Hepatocyte (in vitro differentiated cells): ENCODE results near the gene OR1N1. TPM values are rescaled to one million over a fixed set of nuclear protein-coding genes. Genes with fewer than 3 reads are reported as not detected.
"Not testable (repeated sequence)": the region's sequence is repeated elsewhere in the genome, so short reads cannot be mapped to it uniquely, and the experiment has no call there.

Source experiments
- DNase-seq: peaks from one replicate; pipeline ENCODE4 v3.0.0-alpha.2; 2016; ENCODE audit warnings: low spot score
- H2AFZ ChIP-seq: fragments of 200-600 bp; sonication (generic); 2 replicates; pipeline ENCODE4 v1.6.0; 2016; ENCODE audit warnings: antibody characterized with exemption, mild to moderate bottlenecking
- H3K27ac ChIP-seq: fragments of 200-600 bp; sonication (generic); 2 replicates; pipeline ENCODE4 v1.5.1; 2016; ENCODE audit warnings: mild to moderate bottlenecking
- H3K27me3 ChIP-seq: fragments of 200-600 bp; sonication (generic); 2 replicates; pipeline ENCODE4 v1.6.1; 2016
- H3K36me3 ChIP-seq: fragments of 200-600 bp; sonication (generic); replicated peaks from 2 replicates; pipeline ENCODE4 v1.5.1; 2016; ENCODE audit warnings: low read depth; ENCODE audit not compliant: insufficient read depth
- H3K4me1 ChIP-seq: fragments of 200-600 bp; sonication (generic); 2 replicates; pipeline ENCODE4 v1.5.1; 2016; ENCODE audit warnings: mild to moderate bottlenecking, moderate library complexity; ENCODE audit not compliant: insufficient read depth
- H3K4me2 ChIP-seq: fragments of 200-600 bp; sonication (generic); 2 replicates; pipeline ENCODE4 v1.6.0; 2016
- H3K4me3 ChIP-seq: fragments of 200-600 bp; sonication (generic); 2 replicates; pipeline ENCODE4 v1.5.1; 2016; ENCODE audit warnings: mild to moderate bottlenecking
- H3K79me2 ChIP-seq: fragments of 200-600 bp; sonication (generic); 2 replicates; pipeline ENCODE4 v1.6.0; 2017; ENCODE audit warnings: mild to moderate bottlenecking
- H3K9me2 ChIP-seq: fragments of 200-600 bp; sonication (generic); replicated peaks from 2 replicates; pipeline ENCODE4 v1.6.0; 2017; ENCODE audit warnings: mild to moderate bottlenecking; ENCODE audit not compliant: insufficient read depth
- H3K9me3 ChIP-seq: fragments of 200-600 bp; sonication (generic); 2 replicates; pipeline ENCODE4 v1.5.1; 2016; ENCODE audit warnings: low read depth, mild to moderate bottlenecking
- H4K20me1 ChIP-seq: fragments of 200-600 bp; sonication (generic); 2 replicates; pipeline ENCODE4 v1.6.0; 2016; ENCODE audit warnings: mild to moderate bottlenecking; ENCODE audit not compliant: insufficient read depth, poor library complexity, severe bottlenecking
- CTCF ChIP-seq: fragments of 200-600 bp; sonication (generic); IDR thresholded peaks from 2 replicates; pipeline ENCODE4 v1.5.1; 2016; ENCODE audit warnings: antibody characterized with exemption, mild to moderate bottlenecking; ENCODE audit not compliant: poor library complexity
- EZH2 ChIP-seq: fragments of 200-600 bp; sonication (generic); IDR thresholded peaks from 2 replicates; pipeline ENCODE4 v1.6.1; 2016; ENCODE audit warnings: antibody characterized with exemption, mild to moderate bottlenecking, borderline replicate concordance
- EZH2phosphoT487 ChIP-seq: fragments of 200-600 bp; sonication (generic); IDR thresholded peaks from one replicate; pipeline ENCODE4 v1.6.1; 2018; ENCODE audit warnings: antibody characterized with exemption, mild to moderate bottlenecking, low read depth, moderate library complexity; ENCODE audit not compliant: unreplicated experiment, severe bottlenecking
- WGBS: methylation state at CpG from one replicate; pipeline ENCODE4 v1.1.6; 2016; ENCODE audit warnings: low lambda C conversion rate; ENCODE audit errors: missing lambda C conversion rate; 5-methylcytosine and 5-hydroxymethylcytosine counted together
- polyA plus RNA-seq: library from polyadenylated mRNA; unstranded; fragments of >200 nt; fragmentation: Nextera tagmentation; extraction: Ambion mirVana; gene quantifications from 2 replicates; pipeline ENCODE4 v1.2.1, GENCODE V29; 2016
- total RNA-seq: library from RNA; depleted of rRNA; stranded (reverse); fragments of >200 nt; gene quantifications from 2 replicates; pipeline ENCODE4 v1.2.3, GENCODE V29; 2014

Gene OR1N1
- total and polyA plus RNA-seq, 2 experiments from 2014 or later: not detected

DNA sequence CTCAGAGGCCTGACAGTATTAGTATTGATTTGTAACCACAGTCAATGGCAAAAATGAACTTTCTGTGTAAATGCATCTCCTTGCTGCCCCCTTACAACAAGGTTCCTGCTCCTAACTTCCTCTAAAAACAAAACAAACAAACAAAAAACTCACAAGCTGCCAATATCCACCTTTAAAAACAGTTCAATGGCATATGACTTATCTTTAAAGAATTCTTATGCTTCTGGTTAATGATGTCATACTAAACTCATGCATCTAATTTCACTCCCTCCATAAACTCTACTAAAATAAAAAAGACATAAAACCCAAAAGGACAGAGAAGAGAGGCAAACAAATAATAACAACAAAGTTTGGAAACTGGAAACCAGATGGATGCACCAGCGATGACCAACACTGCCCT lies 9.0 kb upstream of the OR1N1 start:
- no peaks in the 10 kb centered on the region for H3K4me1 ChIP-seq
- no peak overlapping the region for H3K4me3 ChIP-seq
- H3K27me3 ChIP-seq: no peaks in the 10 kb centered on the region
- no peaks in the 10 kb centered on the region for H3K9me2 ChIP-seq
- H3K9me3 ChIP-seq: no peaks in the 10 kb centered on the region
- no peaks in the 10 kb centered on the region for H3K36me3 ChIP-seq
- TF ChIP-seq EZH2 (no peak), CTCF (no peak), EZH2phosphoT487 (no peak)
- no peak overlapping the region for H3K4me2 ChIP-seq
- no peaks in the 10 kb centered on the region for H4K20me1 ChIP-seq
- no peak for DNase-seq
- WGBS: 78% methylated on average over 1 of the region's 1 CpG
- no peaks in the 10 kb centered on the region for H3K79me2 ChIP-seq
- H3K27ac ChIP-seq: no peak overlapping the region
- no peak overlapping the region for H2AFZ ChIP-seq

- not testable (repeated sequence) for H3K36me3 ChIP-seq, H2AFZ ChIP-seq, H3K27ac ChIP-seq, H4K20me1 ChIP-seq, H3K27me3 ChIP-seq, H3K4me1 ChIP-seq, H3K4me2 ChIP-seq, H3K4me3 ChIP-seq, H3K9me2 ChIP-seq, DNase-seq, H3K9me3 ChIP-seq, H3K79me2 ChIP-seq
- WGBS: 55% methylated on average over 4 of the region's 4 CpGs
Measured at GRCh38 chr9:122531157-122531556, 4.1 kb upstream of the OR1N1 start.

- no peaks in the 10 kb centered on the region for H4K20me1 ChIP-seq
- no peak overlapping the region for H3K4me3 ChIP-seq
- WGBS: 64% methylated on average over 10 of the region's 10 CpGs
- no peaks in the 10 kb centered on the region for H3K36me3 ChIP-seq
- H2AFZ ChIP-seq: no peak overlapping the region
- no peak for DNase-seq
- no peaks in the 10 kb centered on the region for H3K27me3 ChIP-seq
- H3K9me3 ChIP-seq: no peaks in the 10 kb centered on the region
- H3K27ac ChIP-seq: no peak overlapping the region
- TF ChIP-seq EZH2phosphoT487 (no peak), CTCF (no peak), EZH2 (no peak)
- H3K4me1 ChIP-seq: no peaks in the 10 kb centered on the region
- no peaks in the 10 kb centered on the region for H3K9me2 ChIP-seq
- no peaks in the 10 kb centered on the region for H3K79me2 ChIP-seq
- H3K4me2 ChIP-seq: no peak overlapping the region
Measured at GRCh38 chr9:122526602-122527001, 491 bp downstream of the OR1N1 start.

GRCh38 chr9:122519376-122519775 lies 7.7 kb downstream of the OR1N1 start:
- Histone ChIP-seq H3K4me2 (no peak overlapping the region), H4K20me1 (no peaks in the 10 kb centered on the region), H3K36me3 (no peaks in the 10 kb centered on the region), H3K79me2 (no peaks in the 10 kb centered on the region), H3K4me1 (no peaks in the 10 kb centered on the region), H3K27ac (no peak overlapping the region), H3K4me3 (no peak overlapping the region), H3K9me2 (no peaks in the 10 kb centered on the region), H3K27me3 (no peaks in the 10 kb centered on the region), H3K9me3 (no peaks in the 10 kb centered on the region), H2AFZ (no peak overlapping the region)
- TF ChIP-seq EZH2 (no peak), CTCF (no peak), EZH2phosphoT487 (no peak)
- DNase-seq: no peak
- 91% methylated on average over 3 of the region's 3 CpGs for WGBS
